WTC11 (cell line): ENCODE data around the gene C16orf95. TPM values are rescaled to one million over a fixed set of nuclear protein-coding genes. Genes with fewer than 3 reads are reported as not detected.

Experiments used
- ATAC-seq: fragments of 200-7000 bp; cut with Tn5 transposase; 2 replicates; pipeline ENCODE4 v1.10.0; 2021; ENCODE audit warnings: mild to moderate bottlenecking, moderate library complexity
- CTCF ChIA-PET: fragments of 300-600 bp; sonication (Branson Sonifier 250); formaldehyde crosslinking; loops from one replicate; lab custom pipeline; 2021; ENCODE audit warnings: antibody characterized with exemption; lab: Charles Lee
- POLR2A ChIA-PET: fragments of 350-600 bp; sonication (Branson Sonifier 250); formaldehyde crosslinking; loops from one replicate; lab custom pipeline; 2021; ENCODE audit warnings: antibody characterized with exemption; lab: Charles Lee
- DNase-seq: peaks from one replicate; pipeline ENCODE4 v3.0.0; 2021; ENCODE audit warnings: low spot score
- H3K27ac Mint-ChIP-seq: 2 replicates; pipeline ENCODE4 v1.8.0; 2021; ENCODE audit warnings: mixed read lengths
- H3K27me3 Mint-ChIP-seq: 2 replicates; pipeline ENCODE4 v1.8.0; 2021; ENCODE audit warnings: low read depth, mild to moderate bottlenecking, moderate library complexity, mixed read lengths
- H3K36me3 Mint-ChIP-seq: 2 replicates; pipeline ENCODE4 v1.8.0; 2021; ENCODE audit warnings: mixed read lengths
- H3K4me1 Mint-ChIP-seq: 2 replicates; pipeline ENCODE4 v1.8.0; 2022; ENCODE audit warnings: mixed read lengths
- H3K4me3 Mint-ChIP-seq: 2 replicates; pipeline ENCODE4 v1.8.0; 2021; ENCODE audit warnings: mild to moderate bottlenecking, moderate library complexity, mixed read lengths
- H3K9me3 Mint-ChIP-seq: 2 replicates; pipeline ENCODE4 v1.8.0; 2021; ENCODE audit warnings: mixed read lengths
- ARID4B ChIP-seq: sonication (generic); formaldehyde crosslinking; IDR thresholded peaks from 2 replicates; pipeline ENCODE4 v1.8.0; 2023; ENCODE audit warnings: missing genetic modification reagents, mild to moderate bottlenecking, borderline replicate concordance
- ATF6 ChIP-seq: sonication (generic); formaldehyde crosslinking; IDR thresholded peaks from 2 replicates; pipeline ENCODE4 v1.8.1; 2023; ENCODE audit warnings: mild to moderate bottlenecking, missing genetic modification reagents
- CREB1 ChIP-seq: sonication (generic); formaldehyde crosslinking; IDR thresholded peaks from 2 replicates; pipeline ENCODE4 v1.8.0; 2023; ENCODE audit warnings: mild to moderate bottlenecking, missing genetic modification reagents
- E2F4 ChIP-seq: sonication (generic); formaldehyde crosslinking; IDR thresholded peaks from 2 replicates; pipeline ENCODE4 v1.8.1; 2022; ENCODE audit warnings: low read depth, mild to moderate bottlenecking, moderate library complexity, missing genetic modification reagents, borderline replicate concordance
- ELF4 ChIP-seq: sonication (generic); formaldehyde crosslinking; IDR thresholded peaks from 2 replicates; pipeline ENCODE4 v1.8.1; 2022; ENCODE audit warnings: low read depth, mild to moderate bottlenecking, moderate library complexity, missing genetic modification reagents
- ERG ChIP-seq: fragments of 250-450 bp; sonication (Bioruptor Pico); IDR thresholded peaks from 2 replicates; pipeline ENCODE4 v1.8.0; 2021; ENCODE audit warnings: mild to moderate bottlenecking
- FOXP1 ChIP-seq: sonication (generic); formaldehyde crosslinking; IDR thresholded peaks from 2 replicates; pipeline ENCODE4 v1.8.0; 2022; ENCODE audit warnings: missing genetic modification reagents, mild to moderate bottlenecking, moderate library complexity, borderline replicate concordance
- HMGA2 ChIP-seq: fragments of 250-450 bp; sonication (Bioruptor Pico); IDR thresholded peaks from 2 replicates; pipeline ENCODE4 v1.4.0; 2021; ENCODE audit warnings: mild to moderate bottlenecking, moderate library complexity
- IRF1 ChIP-seq: sonication (generic); formaldehyde crosslinking; IDR thresholded peaks from 2 replicates; pipeline ENCODE4 v1.8.0; 2023; ENCODE audit warnings: missing genetic modification reagents
- JAZF1 ChIP-seq: fragments of 250-450 bp; sonication (Bioruptor Pico); IDR thresholded peaks from 2 replicates; pipeline ENCODE4 v1.9.0; 2021; ENCODE audit warnings: moderate library complexity, mild to moderate bottlenecking, inconsistent platforms
- JUN ChIP-seq: sonication (generic); formaldehyde crosslinking; IDR thresholded peaks from 2 replicates; pipeline ENCODE4 v1.8.0; 2023; ENCODE audit warnings: mild to moderate bottlenecking, missing genetic modification reagents
- KAT7 ChIP-seq: sonication (generic); formaldehyde crosslinking; IDR thresholded peaks from 2 replicates; pipeline ENCODE4 v1.8.1; 2023; ENCODE audit warnings: missing genetic modification reagents, mild to moderate bottlenecking, borderline replicate concordance
- NFE2L1 ChIP-seq: sonication (generic); formaldehyde crosslinking; IDR thresholded peaks from 2 replicates; pipeline ENCODE4 v1.8.1; 2023; ENCODE audit warnings: missing genetic modification reagents
- NR1H2 ChIP-seq: sonication (generic); formaldehyde crosslinking; IDR thresholded peaks from 2 replicates; pipeline ENCODE4 v1.9.0; 2021; ENCODE audit warnings: mild to moderate bottlenecking, moderate library complexity, missing genetic modification reagents
- SOX15 ChIP-seq: fragments of 250-450 bp; sonication (Bioruptor Pico); IDR thresholded peaks from 2 replicates; pipeline ENCODE4 v1.9.0; 2021; ENCODE audit warnings: mild to moderate bottlenecking
- TEAD4 ChIP-seq: sonication (generic); formaldehyde crosslinking; IDR thresholded peaks from 2 replicates; pipeline ENCODE4 v1.8.0; 2022; ENCODE audit warnings: mild to moderate bottlenecking, missing genetic modification reagents
- ZMAT4 ChIP-seq: fragments of 250-450 bp; sonication (Bioruptor Pico); IDR thresholded peaks from 2 replicates; pipeline ENCODE4 v1.9.0; 2021; ENCODE audit warnings: mild to moderate bottlenecking
- ZNF263 ChIP-seq: sonication (generic); formaldehyde crosslinking; IDR thresholded peaks from 2 replicates; pipeline ENCODE4 v1.8.1; 2022; ENCODE audit warnings: low read depth, mild to moderate bottlenecking, moderate library complexity, missing genetic modification reagents
- ZNF425 ChIP-seq: fragments of 250-450 bp; sonication (Bioruptor Pico); conservative IDR thresholded peaks from 2 replicates; pipeline ENCODE4 v1.9.0; 2021; ENCODE audit warnings: mild to moderate bottlenecking
- ZNF671 ChIP-seq: fragments of 250-450 bp; sonication (Bioruptor Pico); IDR thresholded peaks from 2 replicates; pipeline ENCODE4 v1.8.0; 2021; ENCODE audit warnings: mild to moderate bottlenecking
- total RNA-seq: library from RNA; stranded (reverse); gene quantifications from 3 replicates; pipeline ENCODE4 v1.2.3, GENCODE V29; 2021

C16orf95 gene
- total RNA-seq, 1 experiment from 2014 or later = 5.7 TPM

GRCh38 chr16:87322360-87322759 lies 5.2 kb upstream of the C16orf95 start (continued):
- TF ChIP-seq ATF6 (CRISPR knock-in tag) = no peak

GRCh38 chr16:87321336-87322107 lies 4.3 kb upstream of the C16orf95 start:
- no peak for TF ChIP-seq NR1H2 (CRISPR knock-in tag)
- TF ChIP-seq FOXP1 (CRISPR knock-in tag) = no peak
- TF ChIP-seq ELF4 (CRISPR knock-in tag) = no peak
- TF ChIP-seq SOX15 (CRISPR knock-in tag) = no peak
- TF ChIP-seq ZNF263 (CRISPR knock-in tag) = no peak
- no peak for TF ChIP-seq ZNF425 (CRISPR knock-in tag)
- TF ChIP-seq HMGA2 (CRISPR knock-in tag) = no peak
- TF ChIP-seq JAZF1 = no peak
- TF ChIP-seq TEAD4 = no peak
- TF ChIP-seq ZMAT4 (CRISPR knock-in tag) = no peak
- TF ChIP-seq ERG (CRISPR knock-in tag) = no peak
- no peak for TF ChIP-seq JUN (CRISPR knock-in tag)
- no peak for TF ChIP-seq IRF1 (CRISPR knock-in tag)
- no peak for TF ChIP-seq NFE2L1 (CRISPR knock-in tag)
- no peak for TF ChIP-seq CREB1 (CRISPR knock-in tag)
- no peak for TF ChIP-seq KAT7 (CRISPR knock-in tag)
- TF ChIP-seq ZNF671 (CRISPR knock-in tag) = no peak
- no peak for TF ChIP-seq E2F4 (CRISPR knock-in tag)
- TF ChIP-seq ARID4B = no peak
- no peak for ATAC-seq
- peaks cover 9% of the 10 kb centered on the region for H3K4me1 Mint-ChIP-seq
- no peaks in the 10 kb centered on the region for H3K9me3 Mint-ChIP-seq
- ChIA-PET CTCF (interaction anchor here (1.1 kb wide), 1 partner anchor 448 kb away, joined by 3 read pairs; no protein-coding TSS in a partner anchor), POLR2A (interaction anchor here (1.1 kb wide), 1 partner anchor 62 kb away, joined by 4 read pairs; the partner anchor contains the start of gene FBXO31)
- DNase-seq = no peak
- H3K36me3 Mint-ChIP-seq = no peaks in the 10 kb centered on the region
- peaks cover 2% of the 10 kb centered on the region; the same call in 1 of the 2 replicates for H3K27me3 Mint-ChIP-seq
- no peak overlapping the region for H3K27ac Mint-ChIP-seq
- H3K4me3 Mint-ChIP-seq = no peak overlapping the region
